ENCODE results near the gene C1orf74.
"Not testable (repeated sequence)": the region's sequence is repeated elsewhere in the genome, so short reads cannot be mapped to it uniquely, and the experiment has no call there.

Gene C1orf74

DNA sequence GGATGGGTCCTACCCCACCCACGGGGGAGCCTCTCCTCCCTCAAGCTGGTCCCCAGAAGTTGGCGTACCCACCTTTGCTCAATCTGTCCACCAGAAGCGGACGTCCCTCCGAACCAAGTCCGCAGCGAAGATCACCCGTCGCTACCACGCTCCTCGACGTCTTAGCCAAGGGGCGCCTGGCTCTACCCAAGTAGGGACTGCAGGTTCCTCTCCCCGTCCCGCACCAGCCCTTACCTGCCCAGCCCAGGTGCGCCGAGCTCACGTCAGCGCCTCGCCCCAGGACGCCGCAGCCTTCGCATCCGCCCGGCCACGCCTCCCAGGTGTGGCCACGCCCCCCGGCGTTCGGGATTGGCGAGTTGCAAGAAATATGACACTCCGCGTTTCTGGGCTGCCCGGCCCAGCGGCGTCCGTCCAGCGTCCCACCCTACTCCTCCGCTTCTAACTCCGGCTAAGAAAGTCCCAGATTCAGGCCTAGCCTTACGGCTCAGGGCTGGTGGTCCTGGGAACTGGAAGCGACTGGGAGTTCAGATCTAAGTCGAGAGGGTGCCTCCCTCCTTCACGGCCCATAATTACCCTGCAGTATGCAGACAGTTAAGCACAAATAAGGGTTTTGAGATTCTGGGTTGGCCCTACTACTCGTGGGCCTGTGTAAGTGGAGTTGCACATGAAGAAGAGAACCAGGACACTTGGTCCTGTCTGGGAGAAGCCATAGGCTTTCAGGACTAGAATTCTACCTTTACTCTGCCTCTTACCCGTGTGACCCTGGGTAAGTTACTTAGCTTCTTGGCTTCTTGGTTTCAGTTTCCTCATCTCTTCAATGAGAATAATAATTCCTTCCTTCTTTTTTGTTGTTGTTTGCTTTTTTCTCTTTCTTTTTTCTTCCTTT lies 21.8 kb upstream of the C1orf74 start, which contains the start of gene IRF6:
IRF6 (minus strand) TSS at position 268 of the 886 bp plus-strand sequence. CDS start 4,729 bp downstream, outside the sequence.
- peak; percentile 49 for DNase-seq (ENCODE audit: low read depth in 2 of 2)

DNA sequence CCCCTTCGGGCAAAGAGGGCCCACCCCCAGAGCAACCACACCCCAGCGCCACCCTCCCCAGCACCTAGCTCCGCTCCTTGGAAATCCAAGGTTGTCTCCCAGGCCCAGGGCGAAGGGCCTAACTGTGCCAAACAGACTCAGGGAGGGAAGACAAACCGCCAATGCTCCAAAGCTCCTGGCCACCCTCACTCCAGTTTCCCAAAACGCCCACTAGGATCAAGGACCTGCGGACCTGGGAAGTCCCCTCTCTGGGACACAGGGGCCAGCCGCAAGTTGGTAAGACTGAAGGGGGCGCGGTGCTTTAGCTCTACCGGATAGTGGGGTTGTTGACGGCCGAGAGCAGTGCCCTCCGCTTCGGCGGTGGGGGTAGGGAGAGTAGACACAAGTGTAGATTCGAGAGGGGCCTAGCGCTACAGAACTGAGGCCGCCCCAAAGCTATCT lies 21.0 kb upstream of the C1orf74 start:
- no peak for DNase-seq (ENCODE audit: low read depth in 2 of 2)

- DNase-seq (ENCODE audit: low read depth in 2 of 2): no peak
Observed at GRCh38 chr1:209803568-209803967, 19.2 kb upstream of the C1orf74 start.

DNA sequence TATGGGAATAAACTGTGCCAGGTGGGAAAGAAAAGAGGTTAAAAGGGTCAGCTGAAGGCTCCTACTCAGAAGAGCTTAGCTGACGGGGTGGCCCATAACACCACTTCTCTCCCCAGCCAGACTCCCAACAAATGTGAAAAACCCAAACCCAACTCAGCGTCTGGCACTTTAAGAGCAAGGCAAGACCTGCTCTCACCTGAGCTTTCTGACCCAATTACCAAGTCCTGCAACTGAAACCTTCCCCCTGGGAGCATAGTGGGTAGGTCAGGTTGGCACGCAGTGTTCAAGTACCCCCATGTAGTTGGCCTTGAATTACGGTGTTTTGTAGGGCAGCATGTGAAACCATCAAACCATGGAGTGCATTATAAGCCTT lies 18.4 kb upstream of the C1orf74 start:
- no peak for DNase-seq (ENCODE audit: low read depth in 2 of 2)

DNA sequence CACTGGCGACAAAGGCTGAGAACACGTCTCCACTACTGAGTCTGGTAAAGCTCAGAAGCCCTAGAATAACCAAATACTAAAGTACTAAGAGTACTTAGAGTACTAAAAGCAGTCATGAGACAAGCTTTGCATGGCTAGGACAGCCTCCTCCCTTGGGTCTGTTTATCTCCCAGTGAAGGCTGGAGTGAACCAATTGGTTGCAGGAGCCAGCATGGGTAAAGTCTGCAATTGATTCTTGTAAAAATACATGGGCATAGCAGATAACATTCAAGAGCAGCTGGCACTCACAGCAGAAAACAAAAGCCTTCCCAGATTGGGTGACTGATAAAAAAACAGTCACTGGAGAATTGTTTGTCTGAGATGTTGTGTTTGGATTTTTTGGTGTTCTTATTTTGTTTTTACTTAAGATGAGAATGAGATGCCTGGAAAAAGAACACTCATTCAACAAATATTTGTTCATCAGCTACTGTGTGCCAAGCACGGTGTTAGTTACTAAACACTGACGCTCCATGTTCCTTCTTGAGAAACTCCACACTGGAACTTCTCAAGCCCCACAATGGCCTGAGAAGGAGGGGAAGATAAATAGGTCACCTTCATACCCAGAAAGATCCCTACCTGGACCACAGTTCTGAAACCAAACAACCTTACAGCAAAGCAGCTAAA lies 17.9 kb upstream of the C1orf74 start:
- DNase-seq (ENCODE audit: low read depth in 2 of 2): no peak

GRCh38 chr1:209800984-209801834 lies 16.9 kb upstream of the C1orf74 start:
- DNase-seq (ENCODE audit: low read depth in 2 of 2): no peak

DNA sequence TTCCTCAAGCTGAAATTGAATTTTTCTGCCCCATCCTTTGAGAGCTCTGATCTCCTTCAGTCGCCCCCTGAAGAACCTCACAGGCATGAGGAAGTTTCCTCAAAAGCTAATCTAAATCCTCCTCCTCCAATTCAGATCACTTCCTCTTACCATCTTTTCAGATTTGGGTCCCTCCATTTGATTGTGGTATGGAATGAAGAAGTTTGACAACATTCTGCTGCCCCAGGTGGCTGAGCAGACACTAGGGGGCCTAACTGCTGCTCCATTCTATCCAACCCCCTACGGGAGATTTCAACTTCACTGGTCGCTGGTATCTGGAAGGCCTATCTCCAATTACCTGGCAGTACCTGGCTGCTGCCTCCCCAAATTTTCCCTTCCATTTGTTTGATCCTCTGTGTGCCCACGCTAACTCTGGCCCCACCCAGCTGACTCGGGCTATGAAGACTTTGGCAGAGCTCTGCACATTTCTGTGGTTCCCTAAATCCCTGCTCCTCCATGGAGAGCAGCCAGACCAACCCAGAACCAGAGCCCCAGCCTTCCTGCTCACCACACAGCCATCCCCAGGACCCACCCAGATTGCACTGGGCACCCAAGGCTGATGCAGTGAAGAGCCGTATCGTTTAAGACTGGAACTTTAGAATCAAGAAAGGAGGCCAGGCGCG lies 13.8 kb upstream of the C1orf74 start:
- no peak for DNase-seq (ENCODE audit: low read depth in 2 of 2)

DNA sequence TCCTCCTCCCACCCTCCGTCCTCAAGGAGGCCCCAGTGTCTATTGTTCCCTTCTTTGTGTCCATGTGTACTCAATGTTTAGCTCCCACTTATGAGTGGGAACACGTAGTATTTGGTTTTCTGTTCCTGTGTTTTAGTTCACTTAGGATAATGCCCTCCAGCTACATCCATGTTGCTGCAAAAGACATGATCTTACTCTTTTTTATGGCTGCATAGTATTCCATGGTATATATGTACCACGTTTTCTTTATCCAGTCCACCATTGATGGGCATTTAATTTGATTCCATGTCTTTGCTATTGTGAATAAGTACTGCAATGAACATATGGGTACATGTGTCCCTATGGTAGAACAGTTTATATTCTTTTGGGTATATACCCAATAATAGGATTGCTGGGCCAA lies 9.4 kb upstream of the C1orf74 start:
- DNase-seq (ENCODE audit: low read depth in 2 of 2): not testable (repeated sequence)

DNA sequence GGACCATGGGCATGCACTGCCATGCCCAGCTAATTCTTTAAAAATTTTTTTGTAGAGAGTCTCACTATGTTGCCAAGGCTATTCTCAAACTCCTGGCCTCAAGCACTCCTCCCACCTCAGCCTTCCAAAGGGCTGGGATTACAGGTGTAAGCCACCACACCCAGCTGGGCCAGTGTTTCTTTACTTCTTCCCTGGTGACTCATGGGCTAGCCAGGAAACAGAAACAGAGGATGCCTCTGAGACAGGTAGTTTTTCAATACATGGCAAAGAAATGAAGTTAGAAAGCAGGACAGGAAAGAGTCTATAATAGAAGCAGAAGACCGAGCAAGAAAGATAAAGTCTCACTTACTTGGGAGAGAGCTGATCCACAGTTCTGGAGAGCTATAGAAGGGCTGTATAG lies 7.6 kb upstream of the C1orf74 start:
- DNase-seq (ENCODE audit: low read depth in 2 of 2): no peak

GRCh38 chr1:209790286-209791193 lies 6.2 kb upstream of the C1orf74 start:
- DNase-seq (ENCODE audit: low read depth in 2 of 2): no peak

DNA sequence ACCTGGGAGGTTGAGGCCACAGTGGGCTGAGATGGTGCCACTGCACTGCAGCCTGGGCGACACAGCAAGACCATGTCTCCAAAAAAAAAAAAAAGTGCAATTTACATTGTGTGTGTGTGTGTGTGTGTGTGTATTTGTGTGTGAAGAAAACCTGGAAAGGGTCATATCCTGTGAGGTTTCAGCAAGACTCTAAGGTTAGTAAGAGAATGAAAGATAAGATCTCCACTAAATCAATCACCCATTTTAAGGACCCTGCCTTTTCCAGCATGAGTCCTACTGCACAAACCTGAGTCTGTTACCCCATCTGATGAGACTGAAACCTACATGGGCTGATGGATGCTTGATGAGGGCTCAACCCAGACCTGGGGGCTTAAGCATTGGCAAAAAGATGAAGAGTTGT lies 4.9 kb upstream of the C1orf74 start:
- no peak for DNase-seq (ENCODE audit: low read depth in 2 of 2)

GRCh38 chr1:209787551-209787950 lies 3.2 kb upstream of the C1orf74 start:
- no peak for DNase-seq (ENCODE audit: low read depth in 2 of 2)

DNA sequence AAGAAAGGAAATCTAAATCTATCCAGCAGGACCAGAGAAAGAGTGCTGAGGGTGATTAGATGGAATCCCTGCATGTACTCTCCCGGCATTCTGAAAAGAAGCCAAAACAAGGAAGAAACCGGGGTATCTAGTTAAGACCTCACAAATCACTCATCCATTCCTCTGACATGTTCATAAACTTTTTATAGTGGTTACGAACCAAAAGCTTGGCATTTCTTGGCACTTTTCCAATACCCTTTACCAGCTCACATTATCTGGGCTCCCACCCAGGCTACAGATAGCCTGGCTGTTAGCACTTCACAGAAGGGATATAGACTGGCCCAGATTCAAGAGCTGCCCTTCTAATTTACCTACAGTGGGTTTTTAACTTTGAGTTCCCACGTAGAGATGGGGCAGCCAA lies 1.8 kb upstream of the C1orf74 start:
- no peak for DNase-seq (ENCODE audit: low read depth in 2 of 2)

DNA sequence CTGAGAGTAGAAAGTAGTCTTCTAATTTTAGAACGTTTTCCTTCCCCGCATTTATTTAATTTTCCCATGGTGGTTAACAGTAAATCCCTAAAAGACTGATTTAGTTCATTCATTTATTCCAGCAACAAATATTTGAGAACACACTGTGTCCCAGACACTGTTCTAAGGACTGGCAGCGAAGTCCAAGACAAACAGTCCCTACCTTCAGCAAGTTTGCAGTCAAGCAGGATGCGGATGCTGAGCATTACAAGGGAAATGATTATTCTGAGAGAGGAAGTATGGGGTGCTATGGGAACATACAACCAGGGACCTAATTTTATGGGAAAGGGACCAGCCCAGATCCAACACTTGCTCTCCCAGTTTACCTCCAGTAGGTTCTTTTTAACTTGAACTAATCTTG lies 1.2 kb upstream of the C1orf74 start:
- no peak for DNase-seq (ENCODE audit: low read depth in 2 of 2)

DNA sequence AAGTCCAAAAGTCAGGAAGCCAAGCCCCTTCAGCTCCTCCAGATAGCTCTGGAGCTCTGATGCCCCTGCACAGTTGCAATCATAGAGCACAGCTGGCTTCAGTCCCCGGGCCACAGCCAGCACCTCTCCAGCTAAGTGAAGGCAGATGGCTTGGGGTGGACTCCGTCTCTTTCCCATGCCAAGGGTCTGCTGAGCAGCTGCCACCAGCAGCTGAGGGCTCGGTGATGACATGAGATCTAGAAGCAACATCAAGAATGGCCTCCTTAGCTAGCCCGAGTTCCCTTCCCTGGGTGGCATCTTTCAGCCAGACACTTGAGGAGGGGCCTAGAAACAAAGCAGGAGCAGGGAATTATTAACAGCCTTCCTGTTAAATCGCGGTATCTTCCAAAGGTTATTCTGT lies 973 bp downstream of the C1orf74 start:
- DNase-seq (ENCODE audit: low read depth in 2 of 2): no peak

- no peak for DNase-seq (ENCODE audit: low read depth in 2 of 2)
Observed at GRCh38 chr1:209780268-209780667, 4.1 kb downstream of the C1orf74 start.

- no peak for DNase-seq (ENCODE audit: low read depth in 2 of 2)
Observed at GRCh38 chr1:209778102-209778501, 6.3 kb downstream of the C1orf74 start.

- DNase-seq (ENCODE audit: low read depth in 2 of 2): no peak
Observed at GRCh38 chr1:209777587-209777986, 6.8 kb downstream of the C1orf74 start.

- no peak for DNase-seq (ENCODE audit: low read depth in 2 of 2)
Observed at GRCh38 chr1:209775678-209776077, 8.7 kb downstream of the C1orf74 start.

DNA sequence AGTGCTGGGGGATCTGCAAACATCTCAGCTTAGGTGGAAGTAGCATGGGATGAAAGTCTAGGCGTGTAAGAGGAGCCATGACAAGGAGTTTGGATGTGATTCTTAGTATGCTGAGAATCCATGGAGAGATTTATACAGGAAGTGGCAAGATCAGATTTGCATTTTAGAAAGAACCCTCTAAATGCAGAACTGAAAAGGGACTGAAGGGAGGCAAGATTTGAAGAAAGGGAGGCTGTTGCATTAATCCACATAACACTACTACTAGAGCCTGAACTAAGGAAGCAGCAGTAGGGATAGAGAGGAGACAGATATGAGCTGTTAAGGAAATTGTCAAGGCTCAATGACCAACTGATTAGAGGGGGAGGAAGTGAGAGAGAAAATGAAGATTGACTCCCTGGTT lies 9.8 kb downstream of the C1orf74 start:
- DNase-seq (ENCODE audit: low read depth in 2 of 2): no peak

DNA sequence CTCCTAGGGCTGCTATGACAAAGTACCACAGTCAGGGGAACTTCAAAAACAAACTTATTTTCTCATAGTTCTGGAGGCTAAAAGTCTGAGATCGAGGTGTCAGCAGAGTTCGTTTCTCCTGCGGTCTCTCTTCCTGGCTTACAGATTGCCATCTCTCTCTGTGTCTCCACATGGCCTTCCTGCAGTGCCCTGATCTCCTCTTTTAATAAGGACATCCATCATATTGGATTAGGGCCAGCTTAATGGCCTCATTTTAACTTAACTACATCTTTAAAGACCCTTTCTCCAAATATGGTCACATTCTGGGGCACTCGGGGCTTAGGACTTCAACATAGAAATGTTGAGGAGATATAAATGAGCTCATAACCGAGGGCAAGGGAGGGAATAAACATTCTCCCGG lies 12.2 kb downstream of the C1orf74 start:
- DNase-seq (ENCODE audit: low read depth in 2 of 2): no peak

All from activated CD8-positive, alpha-beta memory T cell treated with anti-CD3 and anti-CD28 coated beads for 4 hours (primary cell).